Esophagus muscularis mucosa (tissue), 4 donors: Measurements from ENCODE around the gene AHCY. TPM values are rescaled to one million over a fixed set of nuclear protein-coding genes. Genes with fewer than 3 reads are reported as not detected.

Experiments used
- DNase-seq: peaks from one replicate; pipeline ENCODE4 v3.0.0-alpha.2; 2017; ENCODE audit errors: extremely low spot score
- H3K27ac ChIP-seq, 4 donors: fragments of 200-600 bp; sonication (generic); replicated peaks in 1 of 4; 1 replicate in 3 of 4; 2 replicates in 1 of 4; pipeline ENCODE4 v1.5.1; 2016 to 2019; ENCODE audit warnings: mild to moderate bottlenecking in 1 of 4
- H3K27me3 ChIP-seq, 4 donors: fragments of 200-600 bp; sonication (generic); one replicate each; pipeline versions ENCODE4 v1.5.1 to v1.6.0; 2016 to 2019
- H3K36me3 ChIP-seq, 4 donors: fragments of 200-600 bp; sonication (generic); one replicate each; pipeline ENCODE4 v1.5.1; 2016 to 2019
- H3K4me1 ChIP-seq, 4 donors: fragments of 200-600 bp; sonication (generic); one replicate each; pipeline ENCODE4 v1.5.1; 2016 to 2019
- H3K4me3 ChIP-seq, 4 donors: fragments of 200-600 bp; sonication (generic); 1 replicate in 2 of 4; 2 replicates in 2 of 4; pipeline ENCODE4 v1.5.1; 2016 to 2019; ENCODE audit warnings: mild to moderate bottlenecking in 4 of 4, moderate library complexity in 1 of 4
- H3K9me3 ChIP-seq, 4 donors: fragments of 200-600 bp; sonication (generic); 1 replicate in 3 of 4; 2 replicates in 1 of 4; pipeline ENCODE4 v1.5.1; 2016 to 2019
- CTCF ChIP-seq, 3 experiments: fragments of 200-600 bp in 2 of 3; fragments of 450-650 bp in 1 of 3; sonication (generic) in 2 of 3; IDR thresholded peaks; one replicate each; pipeline ENCODE4 v1.5.1; 2017 to 2019; ENCODE audit warnings: antibody characterized with exemption in 3 of 3, mild to moderate bottlenecking in 2 of 3, moderate library complexity in 1 of 3
- EP300 ChIP-seq: sonication (generic); formaldehyde crosslinking; IDR thresholded peaks from one replicate; pipeline ENCODE4 v1.6.1; 2017; ENCODE audit warnings: antibody characterized with exemption
- POLR2A ChIP-seq: fragments of 450-650 bp; IDR thresholded peaks from one replicate; pipeline ENCODE4 v1.6.1; 2017; ENCODE audit warnings: antibody characterized with exemption, moderate library complexity, mild to moderate bottlenecking, low read depth
- POLR2AphosphoS5 ChIP-seq, 2 donors: sonication (generic); formaldehyde crosslinking; IDR thresholded peaks; one replicate each; pipeline ENCODE4 v1.6.1; 2017; ENCODE audit warnings: antibody characterized with exemption in 2 of 2
- WGBS: methylation state at CpG from one replicate; pipeline ENCODE4 v1.1.5; 2018; 5-methylcytosine and 5-hydroxymethylcytosine counted together
- intact Hi-C: fragments of 100-400 bp; cut with DNase I; formaldehyde crosslinking; loops from one replicate; pipeline ENCODE4 v1.15.1; 2023
- total RNA-seq, 4 donors: library from RNA; depleted of rRNA; stranded (reverse); fragments of >200 nt; gene quantifications; one replicate each; pipeline versions ENCODE4 v1.1.0 to v1.2.1, GENCODE V29; 2016

AHCY gene
- total RNA-seq, 4 donors from 2014 or later, result 52.7 to 77.0 (median 71.0) TPM

DNA sequence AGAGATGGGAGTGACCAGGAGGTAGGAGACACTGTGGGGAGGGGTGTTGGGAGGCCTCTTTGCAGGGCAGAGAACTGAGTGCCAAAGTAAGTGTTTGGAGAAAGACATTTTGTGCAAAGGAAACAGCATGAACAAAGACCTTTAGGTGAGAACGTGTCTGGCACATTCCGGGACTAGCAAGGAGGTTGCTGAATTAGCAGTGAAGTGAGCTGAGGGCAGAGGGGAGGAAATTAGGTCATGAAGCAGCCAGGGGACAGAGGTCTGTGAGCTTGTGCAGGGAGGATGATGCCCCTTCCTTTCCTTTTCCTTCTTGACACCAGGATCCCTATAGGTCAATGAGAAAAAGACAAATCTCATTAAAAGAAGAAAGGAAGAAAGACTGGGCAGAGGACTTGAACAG is 21.4 kb upstream of the AHCY start:
- Histone ChIP-seq H3K4me1 (peaks cover 0 to 4% (median 0%) of the 10 kb centered on the region in 4 donors), H3K36me3 (no peaks in the 10 kb centered on the region), H3K4me3 (no peak overlapping the region), H3K27me3 (no peaks in the 10 kb centered on the region), H3K27ac (no peak overlapping the region), H3K9me3 (no peaks in the 10 kb centered on the region)
- TF ChIP-seq EP300, result no peak
- TF ChIP-seq POLR2A, result no peak
- no peak for TF ChIP-seq CTCF (IDR thresholded peaks at IDR 0.05)
- TF ChIP-seq POLR2AphosphoS5 (IDR thresholded peaks at IDR 0.05), result no peak
- DNase-seq, result no peak
- 33% methylated on average over 2 of the region's 2 CpGs for WGBS
- intact Hi-C loops, result no loop called here

- Histone ChIP-seq H3K27me3 (no peaks in the 10 kb centered on the region), H3K4me3 (no peak overlapping the region), H3K9me3 (no peaks in the 10 kb centered on the region), H3K27ac (no peak overlapping the region), H3K4me1 (peaks cover 0 to 4% (median 0%) of the 10 kb centered on the region in 4 donors), H3K36me3 (no peaks in the 10 kb centered on the region)
- TF ChIP-seq POLR2AphosphoS5 (IDR thresholded peaks at IDR 0.05) (no peak), POLR2A (no peak), EP300 (no peak), CTCF (IDR thresholded peaks at IDR 0.05) (no peak)
- DNase-seq, result no peak
- WGBS, result 74% methylated on average over 9 of the region's 9 CpGs
- intact Hi-C loops, result no loop called here
These were observed 19.3 kb upstream of the AHCY start for GRCh38 chr20:34322267-34323105.

DNA sequence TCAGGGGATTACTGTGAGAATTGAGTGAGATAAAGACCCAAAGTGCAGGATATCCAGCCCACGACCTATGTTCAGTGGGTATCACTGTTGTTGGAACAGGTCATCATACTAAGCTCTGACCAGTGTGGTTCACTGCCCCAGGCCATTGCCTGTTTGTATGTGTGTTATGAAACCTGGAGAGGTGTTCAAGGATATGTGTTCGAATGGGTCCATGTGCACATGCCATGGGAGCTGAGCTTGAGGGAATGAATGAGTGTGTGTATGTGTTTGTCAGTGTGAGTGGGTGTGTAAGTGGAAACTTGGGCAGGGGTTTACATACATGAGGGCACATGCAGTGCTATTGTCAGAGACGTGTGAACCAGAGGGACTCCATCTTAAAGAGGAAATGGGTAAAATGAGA is 17.7 kb upstream of the AHCY start:
- peaks cover 0 to 4% (median 0%) of the 10 kb centered on the region in 4 donors for H3K4me1 ChIP-seq
- TF ChIP-seq POLR2AphosphoS5 (IDR thresholded peaks at IDR 0.05) (no peak), POLR2A (no peak), CTCF (IDR thresholded peaks at IDR 0.05) (no peak), EP300 (no peak)
- DNase-seq, result no peak
- intact Hi-C loops, result no loop called here
- H3K4me3 ChIP-seq, result no peak overlapping the region
- H3K36me3 ChIP-seq, result no peaks in the 10 kb centered on the region
- H3K27me3 ChIP-seq, result no peaks in the 10 kb centered on the region
- H3K27ac ChIP-seq, result no peak overlapping the region
- H3K9me3 ChIP-seq, result no peaks in the 10 kb centered on the region
- WGBS, result 81% methylated on average over 3 of the region's 3 CpGs

DNA sequence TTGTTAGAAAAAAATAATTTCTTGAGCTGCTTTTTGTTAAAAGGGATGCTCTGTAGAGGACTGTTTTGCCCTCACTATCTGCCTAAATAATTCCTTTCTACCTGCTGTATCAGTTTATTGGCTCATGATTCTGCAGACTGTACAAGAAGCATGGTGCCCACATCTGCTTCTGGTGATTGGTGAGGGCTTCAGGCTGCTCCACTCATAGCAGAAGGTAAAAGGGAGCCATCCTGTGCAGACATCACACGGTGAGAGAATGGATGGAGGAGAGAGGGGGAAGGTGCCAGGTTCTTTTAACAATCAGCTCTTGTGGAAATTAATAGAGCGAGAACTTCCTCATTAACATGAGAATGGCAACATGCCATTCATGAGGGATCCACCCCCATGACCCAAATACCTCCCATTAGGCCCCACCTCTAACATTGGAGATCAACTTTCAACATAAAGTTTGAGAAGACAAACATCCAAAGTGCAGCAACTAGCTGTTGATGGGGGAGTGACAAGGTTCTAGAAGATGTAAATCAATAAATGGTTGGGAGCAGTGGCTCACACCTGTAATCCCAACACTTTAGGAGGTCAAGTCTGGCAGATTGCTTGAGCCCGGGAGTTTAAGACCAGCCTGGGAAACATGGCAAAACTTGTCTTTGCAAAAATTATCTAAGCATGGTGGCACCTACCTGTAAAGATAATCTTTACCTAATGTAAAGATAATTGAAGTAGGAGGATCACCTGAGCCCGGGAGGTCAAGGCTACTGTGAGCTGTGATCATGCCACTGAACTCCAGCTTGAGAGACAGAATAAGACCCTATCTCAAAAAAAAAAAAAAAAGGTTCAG is 15.7 kb upstream of the AHCY start:
- no peak overlapping the region for H3K27ac ChIP-seq
- WGBS, result 76% methylated on average over 4 of the region's 4 CpGs
- intact Hi-C loops, result loop anchor here (10.0 kb wide), 2 partner anchors 206 to 456 kb away; no protein-coding TSS in a partner anchor

More for the DNA sequence above, 15.7 kb upstream of the AHCY start:
- no peak for TF ChIP-seq EP300
- no peak for TF ChIP-seq CTCF (IDR thresholded peaks at IDR 0.05)
- no peak for TF ChIP-seq POLR2A
- TF ChIP-seq POLR2AphosphoS5 (IDR thresholded peaks at IDR 0.05), result no peak
- Histone ChIP-seq H3K4me3 (no peak overlapping the region), H3K27me3 (no peaks in the 10 kb centered on the region), H3K9me3 (no peaks in the 10 kb centered on the region), H3K4me1 (no peaks in the 10 kb centered on the region), H3K36me3 (no peaks in the 10 kb centered on the region)
- DNase-seq, result no peak
